Measurements from ENCODE around the gene MBD2. TPM values are rescaled to one million over a fixed set of nuclear protein-coding genes. Genes with fewer than 3 reads are reported as not detected.

The MBD2 gene
- total RNA-seq, 2 experiments from 2014 or later, result 133 to 134 TPM

Other genes with a start within 250 kb of the MBD2 start
- gene POLI, start 44.8 kb upstream of the MBD2 start, total RNA-seq, result 10 to 100 TPM; 23.0 to 24.1 TPM
- not detected for gene STARD6, start 133.2 kb upstream of the MBD2 start, total RNA-seq
- 10 to 100 TPM; 12.3 to 14.5 TPM for gene C18orf54, start 133.2 kb upstream of the MBD2 start, total RNA-seq